Pancreas (tissue), 10 donors: ENCODE data around the gene CYB5A. TPM values are rescaled to one million over a fixed set of nuclear protein-coding genes. Genes with fewer than 3 reads are reported as not detected.
"Not testable (repeated sequence)": the region's sequence is repeated elsewhere in the genome, so short reads cannot be mapped to it uniquely, and the experiment has no call there.

ENCODE experiments used
- ATAC-seq, 4 donors: fragments of 200-7000 bp; cut with Tn5 transposase; one replicate each; pipeline versions ENCODE4 v1.8.0 to v1.9.1; 2020; ENCODE audit warnings: mild to moderate bottlenecking in 4 of 4, moderate library complexity in 4 of 4
- DNase-seq, 6 donors: peaks; one replicate each; pipeline ENCODE4 v3.0.0-alpha.2; 2020
- FAIRE-seq: peaks from 2 replicates; lab custom pipeline; 2012; peaks lifted over from hg19 to GRCh38; lab: Jason Lieb, UNC
- H3K27ac ChIP-seq, 4 donors: fragments of 200-600 bp; sonication (generic); 1 replicate in 3 of 4; 2 replicates in 1 of 4; pipeline versions ENCODE4 v1.5.0 to v1.8.0; 2020
- H3K27me3 ChIP-seq, 4 donors: fragments of 200-600 bp; one replicate each; pipeline ENCODE4 v1.8.0; 2021
- H3K36me3 ChIP-seq, 3 donors: fragments of 200-600 bp; sonication (generic) in 1 of 3; one replicate each; pipeline versions ENCODE4 v1.5.0 to v1.8.0; 2020 to 2021
- H3K4me1 ChIP-seq, 3 donors: fragments of 200-600 bp; one replicate each; pipeline ENCODE4 v1.8.0; 2021
- H3K4me3 ChIP-seq, 4 donors: fragments of 200-600 bp; sonication (generic) in 2 of 4; one replicate each; pipeline versions ENCODE4 v1.5.0 to v1.8.0; 2020 to 2021
- H3K9me3 ChIP-seq, 4 donors: fragments of 200-600 bp; one replicate each; pipeline ENCODE4 v1.8.0; 2021
- WGBS, 2 donors: extraction: QIAGEN DNeasy Blood & Tissue Kit; methylation state at CpG; one replicate each; pipeline ENCODE4 v1.1.7; 2013; 5-methylcytosine and 5-hydroxymethylcytosine counted together
- intact Hi-C, 3 donors: fragments of 100-400 bp; cut with DNase I; formaldehyde crosslinking; loops; one replicate each; pipeline versions ENCODE4 v1.11.1 to v1.14.2; 2022
- polyA plus RNA-seq, 2 donors: library from polyadenylated mRNA; stranded (reverse); fragments of 200-250 nt; gene quantifications; one replicate each; pipeline ENCODE4 v1.2.3, GENCODE V29; 2013
- total RNA-seq, 6 donors: library from RNA; stranded (reverse); fragmentation: NEBNext Ultra II Directional in 4 of 6; extraction: Animal tissue kit (Norgen Biotek cat#: 25700) in 4 of 6; gene quantifications; one replicate each; pipeline versions ENCODE4 v1.2.1 to v1.2.4, GENCODE V29; 2021 to 2023
- TF ChIP-seq, protein P1 (sequence below), 4 donors: fragments of 200-600 bp; sonication (generic) in 3 of 4; IDR thresholded peaks; one replicate each; pipeline versions ENCODE4 v1.5.0 to v1.8.0; 2021; ENCODE audit warnings: antibody characterized with exemption in 4 of 4
- donor health status: healthy with polysubstance abuse.
- donor health status: DM: no; HTN: no; CAD: no; lungs with moderate emphysema.
- donor health status: DM: no; HTN: no; CAD: no.
- donor health status: control.
- donor health status: control.
- donor health status: Bipolar disorder and iron deficiency.
- donor health status: DM: yes; HTN: yes; CAD: no.
- donor health status: DM: no; HTN: no; CAD: no.
- donor health status: DM: no; HTN: no; CAD: no.
- donor health status: DM: yes; HTN: yes; CAD: no.

Gene CYB5A
- total and polyA plus RNA-seq, 8 donors, result 120 to 228 (median 177) TPM

DNA sequence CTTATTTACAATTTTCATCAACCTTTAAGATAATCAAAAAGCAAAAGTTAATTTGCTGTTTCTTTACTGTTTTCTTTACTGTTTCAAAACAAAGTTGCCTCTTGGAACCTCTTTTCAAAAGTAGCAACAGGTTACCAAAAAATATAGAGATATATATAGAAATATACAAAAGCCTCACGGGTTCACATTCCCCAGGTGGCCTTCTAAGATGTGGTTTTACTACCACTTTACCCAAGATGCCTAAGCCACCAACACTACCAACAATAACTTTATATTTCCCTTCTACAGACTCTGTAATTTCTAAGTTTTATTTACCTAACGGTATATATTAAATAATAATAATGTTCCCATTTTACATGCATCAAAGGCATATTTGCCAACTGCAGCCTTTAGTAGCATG lies 4.9 kb downstream of the CYB5A start:
- TF ChIP-seq, protein P1, sequence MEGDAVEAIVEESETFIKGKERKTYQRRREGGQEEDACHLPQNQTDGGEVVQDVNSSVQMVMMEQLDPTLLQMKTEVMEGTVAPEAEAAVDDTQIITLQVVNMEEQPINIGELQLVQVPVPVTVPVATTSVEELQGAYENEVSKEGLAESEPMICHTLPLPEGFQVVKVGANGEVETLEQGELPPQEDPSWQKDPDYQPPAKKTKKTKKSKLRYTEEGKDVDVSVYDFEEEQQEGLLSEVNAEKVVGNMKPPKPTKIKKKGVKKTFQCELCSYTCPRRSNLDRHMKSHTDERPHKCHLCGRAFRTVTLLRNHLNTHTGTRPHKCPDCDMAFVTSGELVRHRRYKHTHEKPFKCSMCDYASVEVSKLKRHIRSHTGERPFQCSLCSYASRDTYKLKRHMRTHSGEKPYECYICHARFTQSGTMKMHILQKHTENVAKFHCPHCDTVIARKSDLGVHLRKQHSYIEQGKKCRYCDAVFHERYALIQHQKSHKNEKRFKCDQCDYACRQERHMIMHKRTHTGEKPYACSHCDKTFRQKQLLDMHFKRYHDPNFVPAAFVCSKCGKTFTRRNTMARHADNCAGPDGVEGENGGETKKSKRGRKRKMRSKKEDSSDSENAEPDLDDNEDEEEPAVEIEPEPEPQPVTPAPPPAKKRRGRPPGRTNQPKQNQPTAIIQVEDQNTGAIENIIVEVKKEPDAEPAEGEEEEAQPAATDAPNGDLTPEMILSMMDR (IDR thresholded peaks at IDR 0.05), result no peak
- WGBS, 2 donors, result 42 to 47% methylated on average over 2 of the region's 2 CpGs
- H3K27ac ChIP-seq, result peak overlapping the region in 3 of 4 donors; percentile 47 to 92 (median 91)
- FAIRE-seq, result no peak
- no peaks in the 10 kb centered on the region for H3K36me3 ChIP-seq
- H3K27me3 ChIP-seq, result no peaks in the 10 kb centered on the region
- DNase-seq, result no peak
- peaks cover 44 to 71% (median 49%) of the 10 kb centered on the region in 3 donors for H3K4me1 ChIP-seq
- no peaks in the 10 kb centered on the region for H3K9me3 ChIP-seq
- peak overlapping the region in 1 of 4 donors; percentile 57 for H3K4me3 ChIP-seq
- ATAC-seq, result no peak
- intact Hi-C loops, result no loop called here

DNA sequence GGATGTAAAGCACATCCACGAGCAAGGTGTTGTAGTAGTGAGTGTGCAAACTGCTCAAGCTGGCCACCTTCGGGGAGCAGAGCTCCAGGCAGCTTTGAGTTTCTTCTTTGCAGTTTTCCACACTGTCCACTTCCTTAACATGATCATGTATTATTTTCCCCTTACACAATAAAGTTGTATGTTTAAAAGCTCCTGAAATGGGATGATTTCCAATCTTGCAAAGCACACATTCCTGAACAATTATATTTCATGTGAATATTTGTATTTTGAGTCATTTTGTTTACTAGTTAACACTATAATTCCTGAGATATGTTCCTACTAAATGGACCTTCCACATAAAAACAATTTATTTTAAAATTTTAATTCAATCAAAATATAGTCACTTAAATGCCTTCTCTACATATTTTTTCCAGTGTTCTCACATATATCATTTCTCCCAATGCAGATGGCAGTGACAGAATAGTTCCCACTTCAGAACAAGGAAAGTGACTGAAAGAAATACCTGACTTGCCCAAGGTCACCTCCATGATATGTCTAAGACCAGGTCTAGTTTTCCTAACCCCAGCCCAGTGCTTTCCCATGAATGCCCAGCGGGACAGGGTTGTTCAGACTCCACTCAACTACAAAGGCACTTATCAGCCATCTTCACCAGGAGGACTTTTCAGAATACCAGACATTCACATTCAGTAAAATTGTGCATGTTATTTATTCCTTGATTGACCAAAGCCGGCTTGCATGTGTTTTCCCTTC lies 5.5 kb downstream of the CYB5A start:
- intact Hi-C loops, result no loop called here
- no peak for FAIRE-seq
- peak in 3 of 6 donors; percentile 57 to 82 (median 72) for DNase-seq
- TF ChIP-seq, protein P1 (IDR thresholded peaks at IDR 0.05), result no peak
- WGBS, 2 donors, result 36 to 37% methylated on average over 4 of the region's 4 CpGs
- peak overlapping the region; percentile 43 to 92 (median 69) for H3K27ac ChIP-seq
- no peaks in the 10 kb centered on the region for H3K27me3 ChIP-seq
- H3K4me1 ChIP-seq, result peaks cover 48 to 75% (median 51%) of the 10 kb centered on the region in 3 donors
- ATAC-seq, result peak; percentile 22 to 51 (median 38)
- no peaks in the 10 kb centered on the region for H3K9me3 ChIP-seq
- peak overlapping the region in 1 of 4 donors; percentile 9 for H3K4me3 ChIP-seq
- H3K36me3 ChIP-seq, result no peaks in the 10 kb centered on the region

- H3K9me3 ChIP-seq, intact Hi-C loops, H3K27me3 ChIP-seq, FAIRE-seq, H3K4me3 ChIP-seq, DNase-seq, ATAC-seq, H3K36me3 ChIP-seq: not testable (repeated sequence)
- peak overlapping the region; percentile 28 to 92 (median 67) for H3K27ac ChIP-seq
- H3K4me1 ChIP-seq, result peaks cover 51 to 81% (median 55%) of the 10 kb centered on the region in 3 donors
- WGBS, 2 donors, result 53 to 66% methylated on average over 3 of the region's 3 CpGs
Measured at GRCh38 chr18:74285583-74285982, 6.2 kb downstream of the CYB5A start.

DNA sequence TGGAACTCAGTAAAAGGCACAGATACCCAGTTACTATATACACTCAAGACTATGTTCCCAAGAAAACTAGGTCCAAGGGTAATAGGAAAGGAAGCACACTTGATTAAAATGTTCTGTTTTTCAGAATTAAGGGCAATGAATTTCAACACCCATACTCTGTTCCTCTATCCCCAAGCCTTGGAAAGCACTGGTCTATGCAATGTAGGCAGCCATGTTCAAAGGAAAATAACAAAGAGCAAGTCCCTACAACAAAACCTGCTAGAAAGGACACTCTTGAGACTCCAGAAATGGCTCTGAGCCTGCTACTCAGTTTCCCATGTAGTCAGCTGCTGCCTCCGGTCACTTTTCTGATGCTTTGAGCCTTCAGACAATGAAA lies 6.8 kb downstream of the CYB5A start:
- Histone ChIP-seq H3K27ac (peak overlapping the region; percentile 6 to 92 (median 67)), H3K36me3 (no peaks in the 10 kb centered on the region), H3K4me3 (no peak overlapping the region), H3K9me3 (no peaks in the 10 kb centered on the region), H3K4me1 (peaks cover 51 to 80% (median 59%) of the 10 kb centered on the region in 3 donors), H3K27me3 (no peaks in the 10 kb centered on the region)
- intact Hi-C loops, result no loop called here
- no peak for DNase-seq
- no peak for FAIRE-seq
- TF ChIP-seq, protein P1 (IDR thresholded peaks at IDR 0.05), result no peak
- no peak for ATAC-seq
- 67 to 85% methylated on average over 1 of the region's 1 CpG for WGBS, 2 donors

- ATAC-seq (no peak), FAIRE-seq (no peak), DNase-seq (no peak)
- intact Hi-C loops, result no loop called here
- Histone ChIP-seq H3K4me1 (peaks cover 51 to 81% (median 65%) of the 10 kb centered on the region in 3 donors), H3K36me3 (no peaks in the 10 kb centered on the region), H3K27me3 (no peaks in the 10 kb centered on the region), H3K4me3 (no peak overlapping the region), H3K27ac (peak overlapping the region; percentile 6 to 92 (median 67)), H3K9me3 (no peaks in the 10 kb centered on the region)
- TF ChIP-seq, protein P1 (IDR thresholded peaks at IDR 0.05), result no peak
- WGBS, 2 donors, result 21 to 23% methylated on average over 11 of the region's 11 CpGs
Measured at GRCh38 chr18:74284191-74284979, 7.4 kb downstream of the CYB5A start.
